ENCODE measurements around the gene ZNF710.

DNA sequence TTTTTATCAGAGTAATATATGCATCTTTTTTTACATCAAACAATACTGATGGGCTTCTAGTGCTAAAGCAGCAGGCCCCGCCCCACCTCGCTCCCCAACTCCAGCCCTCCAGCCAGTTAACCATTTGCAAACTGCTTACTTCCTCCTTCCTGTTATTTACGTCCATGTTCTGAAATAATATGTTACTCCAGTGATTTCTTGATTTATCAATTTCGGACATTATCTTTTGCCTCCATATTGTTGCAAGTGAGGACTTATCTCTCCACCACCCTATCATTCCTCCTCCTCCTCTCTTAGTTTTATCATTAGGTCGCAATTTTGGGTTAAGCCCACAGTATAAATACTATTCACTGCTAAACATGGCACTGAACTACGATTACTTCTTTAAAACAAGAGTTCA, 39.5 kb downstream of the ZNF710 start:
- TF ChIP-seq DDX20 (tag; IDR thresholded peaks at IDR 0.05; ENCODE audit: low read depth) (no peak), NUFIP1 (IDR thresholded peaks at IDR 0.05; ENCODE audit: partially characterized antibody) (no peak), EZH2 (IDR thresholded peaks at IDR 0.05; ENCODE audit: borderline replicate concordance, low read depth, low read length) (no peak), POU5F1 (IDR thresholded peaks at IDR 0.05; ENCODE audit: borderline replicate concordance, low read depth, low read length, partially characterized antibody) (no peak), FOXO4 (CRISPR knock-in tag; IDR thresholded peaks at IDR 0.05) (no peak), TAF1 (IDR thresholded peaks at IDR 0.05; ENCODE audit: control insufficient read depth, extremely low read depth, insufficient read depth, low read length, severe bottlenecking) (no peak), JUNB (CRISPR knock-in tag; conservative IDR thresholded peaks at IDR 0.05) (no peak), SIX5 (IDR thresholded peaks at IDR 0.05; ENCODE audit: borderline replicate concordance in 1 of 2, insufficient read depth in 1 of 2, low read depth in 1 of 2, low read length in 2 of 2) (no peak)
- TF ChIP-seq, protein P1, sequence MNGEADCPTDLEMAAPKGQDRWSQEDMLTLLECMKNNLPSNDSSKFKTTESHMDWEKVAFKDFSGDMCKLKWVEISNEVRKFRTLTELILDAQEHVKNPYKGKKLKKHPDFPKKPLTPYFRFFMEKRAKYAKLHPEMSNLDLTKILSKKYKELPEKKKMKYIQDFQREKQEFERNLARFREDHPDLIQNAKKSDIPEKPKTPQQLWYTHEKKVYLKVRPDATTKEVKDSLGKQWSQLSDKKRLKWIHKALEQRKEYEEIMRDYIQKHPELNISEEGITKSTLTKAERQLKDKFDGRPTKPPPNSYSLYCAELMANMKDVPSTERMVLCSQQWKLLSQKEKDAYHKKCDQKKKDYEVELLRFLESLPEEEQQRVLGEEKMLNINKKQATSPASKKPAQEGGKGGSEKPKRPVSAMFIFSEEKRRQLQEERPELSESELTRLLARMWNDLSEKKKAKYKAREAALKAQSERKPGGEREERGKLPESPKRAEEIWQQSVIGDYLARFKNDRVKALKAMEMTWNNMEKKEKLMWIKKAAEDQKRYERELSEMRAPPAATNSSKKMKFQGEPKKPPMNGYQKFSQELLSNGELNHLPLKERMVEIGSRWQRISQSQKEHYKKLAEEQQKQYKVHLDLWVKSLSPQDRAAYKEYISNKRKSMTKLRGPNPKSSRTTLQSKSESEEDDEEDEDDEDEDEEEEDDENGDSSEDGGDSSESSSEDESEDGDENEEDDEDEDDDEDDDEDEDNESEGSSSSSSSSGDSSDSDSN (IDR thresholded peaks at IDR 0.05; ENCODE audit: borderline replicate concordance in 1 of 2, low read depth in 2 of 2, low read length in 2 of 2): no peak

Data from K562 (cell line).